Measurements from ENCODE around the gene RMDN3.

DNA sequence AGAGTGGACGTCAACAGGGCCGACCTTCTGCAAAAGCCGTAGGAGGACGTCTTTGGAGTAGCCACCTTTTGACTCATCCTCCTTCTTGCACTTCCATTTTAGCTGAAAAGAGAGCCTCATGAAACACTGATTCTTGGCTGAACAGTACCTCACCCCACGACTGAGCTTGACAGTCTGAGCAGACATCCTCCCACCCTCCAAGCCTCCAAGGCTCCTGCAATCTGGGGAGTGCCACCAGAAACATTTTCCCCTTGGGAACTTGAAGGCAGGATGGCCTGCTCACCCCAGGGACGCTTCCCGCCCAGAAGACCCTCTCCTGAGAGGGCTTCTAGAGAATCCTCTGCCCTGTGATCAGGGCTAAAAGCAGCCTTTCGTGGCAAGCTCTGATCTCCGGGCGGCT lies 20.0 kb upstream of the RMDN3 start:
- TF ChIP-seq CTCF (IDR thresholded peaks at IDR 0.05) (no peak), POLR2A (IDR thresholded peaks at IDR 0.05) (no peak)
